Left ventricle myocardium inferior (tissue), 1 donor: Measurements from ENCODE around the gene MCL1. TPM values are rescaled to one million over a fixed set of nuclear protein-coding genes. Genes with fewer than 3 reads are reported as not detected.
A peak's percentile ranks its signal among the peaks of the same experiment; 100 is the strongest.

Source experiments
- DNase-seq: peaks from one replicate; pipeline ENCODE4 v3.0.0-alpha.2; 2020
- H3K27ac ChIP-seq: fragments of 200-600 bp; replicated peaks from 2 replicates; pipeline ENCODE4 v1.8.0; 2021
- H3K27me3 ChIP-seq: fragments of 200-600 bp; 2 replicates; pipeline ENCODE4 v1.8.0; 2021; ENCODE audit warnings: low read depth
- H3K36me3 ChIP-seq: fragments of 200-600 bp; 2 replicates; pipeline ENCODE4 v1.8.0; 2021
- H3K4me1 ChIP-seq: fragments of 200-600 bp; 2 replicates; pipeline ENCODE4 v1.8.0; 2021
- H3K4me3 ChIP-seq: fragments of 200-600 bp; 2 replicates; pipeline ENCODE4 v1.8.0; 2021; ENCODE audit warnings: mild to moderate bottlenecking, moderate library complexity
- H3K9me3 ChIP-seq: fragments of 200-600 bp; replicated peaks from 2 replicates; pipeline ENCODE4 v1.8.0; 2021
- CTCF ChIP-seq: fragments of 200-600 bp; IDR thresholded peaks from 2 replicates; pipeline ENCODE4 v1.8.0; 2021; ENCODE audit warnings: antibody characterized with exemption, mild to moderate bottlenecking, borderline replicate concordance
- intact Hi-C: fragments of 100-400 bp; cut with micrococcal nuclease; formaldehyde crosslinking; loops from one replicate; pipeline ENCODE4 v1.11.0; 2022
- total RNA-seq: library from RNA; stranded (reverse); fragmentation: NEBNext Ultra II Directional; extraction: Animal tissue kit (Norgen Biotek cat#: 25700); gene quantifications from one replicate; pipeline ENCODE4 v1.2.1, GENCODE V29; 2021
- donor health status: DM: no; HTN: yes; CAD: no; lungs with severe emphysema.

The MCL1 gene
- total RNA-seq, 1 donor from 2014 or later, result 97.0 TPM

- peak; percentile 49 for DNase-seq
- Histone ChIP-seq H3K27ac (peak overlapping the region; percentile 96), H3K27me3 (no peaks in the 10 kb centered on the region), H3K4me1 (peaks cover 64% of the 10 kb centered on the region), H3K36me3 (peaks cover 55% of the 10 kb centered on the region), H3K4me3 (peak overlapping the region; percentile 81), H3K9me3 (no peaks in the 10 kb centered on the region)
- intact Hi-C loops, result loop anchor here (5.0 kb wide), 1 partner anchor 44 kb away; no protein-coding TSS in a partner anchor
- no peak for TF ChIP-seq CTCF
These were observed 919 bp downstream of the MCL1 start for GRCh38 chr1:150578272-150579109.

- H3K27ac ChIP-seq, result peak overlapping the region; percentile 96
- no peak for TF ChIP-seq CTCF
- H3K4me3 ChIP-seq, result peak overlapping the region; percentile 81
- intact Hi-C loops, result loop anchor here (5.0 kb wide), 1 partner anchor 45 kb away; no protein-coding TSS in a partner anchor
- H3K36me3 ChIP-seq, result peaks cover 62% of the 10 kb centered on the region
- no peaks in the 10 kb centered on the region for H3K27me3 ChIP-seq
- no peaks in the 10 kb centered on the region for H3K9me3 ChIP-seq
- no peak for DNase-seq
- H3K4me1 ChIP-seq, result peaks cover 71% of the 10 kb centered on the region
These were observed 1.7 kb downstream of the MCL1 start for GRCh38 chr1:150577557-150578271.

GRCh38 chr1:150576794-150577556 is 2.4 kb downstream of the MCL1 start:
- Histone ChIP-seq H3K4me1 (peaks cover 79% of the 10 kb centered on the region), H3K4me3 (peak overlapping the region; percentile 81), H3K36me3 (peaks cover 70% of the 10 kb centered on the region), H3K9me3 (no peaks in the 10 kb centered on the region), H3K27ac (peak overlapping the region; percentile 96), H3K27me3 (no peaks in the 10 kb centered on the region)
- no peak for DNase-seq
- intact Hi-C loops, result loop anchor here (5.0 kb wide), 1 partner anchor 45 kb away; no protein-coding TSS in a partner anchor
- no peak for TF ChIP-seq CTCF

- DNase-seq, result no peak
- peak overlapping the region; percentile 81 for H3K4me3 ChIP-seq
- H3K9me3 ChIP-seq, result no peaks in the 10 kb centered on the region
- H3K36me3 ChIP-seq, result peaks cover 76% of the 10 kb centered on the region
- H3K4me1 ChIP-seq, result peaks cover 85% of the 10 kb centered on the region
- H3K27me3 ChIP-seq, result no peaks in the 10 kb centered on the region
- intact Hi-C loops, result loop anchor here (5.0 kb wide), 1 partner anchor 46 kb away; no protein-coding TSS in a partner anchor
- peak overlapping the region; percentile 96 for H3K27ac ChIP-seq
- TF ChIP-seq CTCF, result no peak
These were observed 3.1 kb downstream of the MCL1 start for GRCh38 chr1:150576367-150576711.
